IPS DF 6.9 (cell line): Measurements from ENCODE around the gene TEX11.
"Not testable (repeated sequence)": the region's sequence is repeated elsewhere in the genome, so short reads cannot be mapped to it uniquely, and the experiment has no call there.

Experiments
- DNase-seq: peaks from one replicate; pipeline ENCODE4 v3.0.0-alpha.2; 2013; ENCODE audit warnings: low read depth, low spot score
- H3K27ac ChIP-seq: one replicate; pipeline ENCODE4 v1.5.1; 2013; ENCODE audit warnings: low read length, control low read depth
- H3K27me3 ChIP-seq: 2 replicates; pipeline ENCODE4 v1.6.1; 2013; ENCODE audit warnings: mild to moderate bottlenecking, low read length; ENCODE audit not compliant: control insufficient read depth, insufficient read depth
- H3K36me3 ChIP-seq: 2 replicates; pipeline ENCODE4 v1.6.1; 2013; ENCODE audit warnings: low read length; ENCODE audit not compliant: control insufficient read depth, insufficient read depth
- H3K4me1 ChIP-seq: 2 replicates; pipeline ENCODE4 v1.6.1; 2013; ENCODE audit warnings: low read length; ENCODE audit not compliant: control insufficient read depth, insufficient read depth
- H3K4me3 ChIP-seq: 2 replicates; pipeline ENCODE4 v1.5.1; 2013; ENCODE audit warnings: mild to moderate bottlenecking, low read length
- H3K9me3 ChIP-seq: 2 replicates; pipeline ENCODE4 v1.6.1; 2013; ENCODE audit warnings: low read length, inconsistent platforms; ENCODE audit not compliant: control insufficient read depth, insufficient read depth
- WGBS: extraction: QIAGEN DNeasy Blood & Tissue Kit; methylation state at CpG from one replicate; pipeline ENCODE4 v1.1.7; 2013; ENCODE audit warnings: mixed read lengths, missing lambda C conversion rate; ENCODE audit not compliant: insufficient read length, insufficient coverage; 5-methylcytosine and 5-hydroxymethylcytosine counted together

Gene TEX11

GRCh38 chrX:70621743-70622142, 286.8 kb downstream of the TEX11 start:
- no peaks in the 10 kb centered on the region for H3K27me3 ChIP-seq
- no peaks in the 10 kb centered on the region for H3K36me3 ChIP-seq
- DNase-seq, result no peak
- no CpG with 5 or more reads among the region's 1 CpG for WGBS
- H3K9me3 ChIP-seq, result no peaks in the 10 kb centered on the region
- no peak overlapping the region for H3K4me3 ChIP-seq
- H3K4me1 ChIP-seq, result no peaks in the 10 kb centered on the region
- H3K27ac ChIP-seq, result no peak overlapping the region

GRCh38 chrX:70618467-70618866, 290.0 kb downstream of the TEX11 start:
- Histone ChIP-seq H3K27ac (no peak overlapping the region), H3K36me3 (no peaks in the 10 kb centered on the region), H3K4me3 (no peak overlapping the region), H3K27me3 (no peaks in the 10 kb centered on the region), H3K4me1 (no peaks in the 10 kb centered on the region), H3K9me3 (no peaks in the 10 kb centered on the region)
- no peak for DNase-seq
- WGBS, result no CpG with 5 or more reads among the region's 5 CpGs

GRCh38 chrX:70613295-70613694, 295.2 kb downstream of the TEX11 start:
- Histone ChIP-seq H3K4me3 (no peak overlapping the region), H3K27ac (no peak overlapping the region), H3K9me3 (no peaks in the 10 kb centered on the region), H3K27me3 (no peaks in the 10 kb centered on the region), H3K36me3 (no peaks in the 10 kb centered on the region), H3K4me1 (no peaks in the 10 kb centered on the region)
- no peak for DNase-seq
- no CpG with 5 or more reads among the region's 5 CpGs for WGBS

- no CpG with 5 or more reads among the region's 1 CpG for WGBS
- no peaks in the 10 kb centered on the region for H3K36me3 ChIP-seq
- H3K27me3 ChIP-seq, result no peaks in the 10 kb centered on the region
- no peak overlapping the region for H3K4me3 ChIP-seq
- no peaks in the 10 kb centered on the region for H3K9me3 ChIP-seq
- DNase-seq, result no peak
- H3K4me1 ChIP-seq, result no peaks in the 10 kb centered on the region
- H3K27ac ChIP-seq, result no peak overlapping the region
Observed at GRCh38 chrX:70605352-70605751, 303.2 kb downstream of the TEX11 start.

- DNase-seq, result no peak
- no peaks in the 10 kb centered on the region for H3K9me3 ChIP-seq
- H3K27ac ChIP-seq, result no peak overlapping the region
- no peaks in the 10 kb centered on the region for H3K4me1 ChIP-seq
- no CpG with 5 or more reads among the region's 1 CpG for WGBS
- H3K4me3 ChIP-seq, result no peak overlapping the region
- no peaks in the 10 kb centered on the region for H3K27me3 ChIP-seq
- no peaks in the 10 kb centered on the region for H3K36me3 ChIP-seq
Observed at GRCh38 chrX:70592091-70592490, 316.4 kb downstream of the TEX11 start.

- not testable (repeated sequence) for H3K4me1 ChIP-seq, H3K27me3 ChIP-seq, H3K4me3 ChIP-seq, DNase-seq, H3K27ac ChIP-seq, H3K36me3 ChIP-seq, H3K9me3 ChIP-seq
- WGBS, result no CpG with 5 or more reads among the region's 1 CpG
Observed at GRCh38 chrX:70587158-70587557, 321.4 kb downstream of the TEX11 start.

- no peak for DNase-seq
- no CpG with 5 or more reads among the region's 4 CpGs for WGBS
Observed at GRCh38 chrX:70577442-70577841, 331.1 kb downstream of the TEX11 start.

GRCh38 chrX:70569922-70570576, 338.5 kb downstream of the TEX11 start:
- not testable (repeated sequence) for H3K4me3 ChIP-seq, H3K9me3 ChIP-seq, H3K36me3 ChIP-seq, H3K27me3 ChIP-seq, H3K4me1 ChIP-seq, DNase-seq, H3K27ac ChIP-seq
- no CpG with 5 or more reads among the region's 21 CpGs for WGBS

More at GRCh38 chrX:70577442-70577841, 331.1 kb downstream of the TEX11 start:
- Histone ChIP-seq H3K27me3 (no peaks in the 10 kb centered on the region), H3K27ac (no peak overlapping the region), H3K4me1 (no peaks in the 10 kb centered on the region), H3K4me3 (no peak overlapping the region), H3K36me3 (no peaks in the 10 kb centered on the region), H3K9me3 (no peaks in the 10 kb centered on the region)

- Histone ChIP-seq H3K27me3 (no peaks in the 10 kb centered on the region), H3K4me1 (no peaks in the 10 kb centered on the region), H3K36me3 (no peaks in the 10 kb centered on the region), H3K27ac (no peak overlapping the region), H3K9me3 (no peaks in the 10 kb centered on the region), H3K4me3 (no peak overlapping the region)
- WGBS, result no CpG with 5 or more reads among the region's 5 CpGs
- no peak for DNase-seq
Observed at GRCh38 chrX:70554948-70555347, 353.6 kb downstream of the TEX11 start.

GRCh38 chrX:70554523-70554922, 354.0 kb downstream of the TEX11 start:
- DNase-seq, result no peak
- H3K27ac ChIP-seq, result no peak overlapping the region
- no CpG with 5 or more reads among the region's 2 CpGs for WGBS
- no peaks in the 10 kb centered on the region for H3K27me3 ChIP-seq
- H3K36me3 ChIP-seq, result no peaks in the 10 kb centered on the region
- no peak overlapping the region for H3K4me3 ChIP-seq
- no peaks in the 10 kb centered on the region for H3K9me3 ChIP-seq
- no peaks in the 10 kb centered on the region for H3K4me1 ChIP-seq

- no peak overlapping the region for H3K27ac ChIP-seq
- H3K9me3 ChIP-seq, result no peaks in the 10 kb centered on the region
- DNase-seq, result no peak
- H3K27me3 ChIP-seq, result no peaks in the 10 kb centered on the region
- no peaks in the 10 kb centered on the region for H3K4me1 ChIP-seq
- no peaks in the 10 kb centered on the region for H3K36me3 ChIP-seq
- no CpG with 5 or more reads among the region's 2 CpGs for WGBS
- no peak overlapping the region for H3K4me3 ChIP-seq
Observed at GRCh38 chrX:70554081-70554480, 354.4 kb downstream of the TEX11 start.
